ENCODE results near the gene ZNF26.

The ZNF26 gene

GRCh38 chr12:133057446-133057845 is 71.3 kb downstream of the ZNF26 start:
- DNase-seq (ENCODE audit: low read depth, low spot score) = no peak
- H3K27ac ChIP-seq = no peak overlapping the region

DNA sequence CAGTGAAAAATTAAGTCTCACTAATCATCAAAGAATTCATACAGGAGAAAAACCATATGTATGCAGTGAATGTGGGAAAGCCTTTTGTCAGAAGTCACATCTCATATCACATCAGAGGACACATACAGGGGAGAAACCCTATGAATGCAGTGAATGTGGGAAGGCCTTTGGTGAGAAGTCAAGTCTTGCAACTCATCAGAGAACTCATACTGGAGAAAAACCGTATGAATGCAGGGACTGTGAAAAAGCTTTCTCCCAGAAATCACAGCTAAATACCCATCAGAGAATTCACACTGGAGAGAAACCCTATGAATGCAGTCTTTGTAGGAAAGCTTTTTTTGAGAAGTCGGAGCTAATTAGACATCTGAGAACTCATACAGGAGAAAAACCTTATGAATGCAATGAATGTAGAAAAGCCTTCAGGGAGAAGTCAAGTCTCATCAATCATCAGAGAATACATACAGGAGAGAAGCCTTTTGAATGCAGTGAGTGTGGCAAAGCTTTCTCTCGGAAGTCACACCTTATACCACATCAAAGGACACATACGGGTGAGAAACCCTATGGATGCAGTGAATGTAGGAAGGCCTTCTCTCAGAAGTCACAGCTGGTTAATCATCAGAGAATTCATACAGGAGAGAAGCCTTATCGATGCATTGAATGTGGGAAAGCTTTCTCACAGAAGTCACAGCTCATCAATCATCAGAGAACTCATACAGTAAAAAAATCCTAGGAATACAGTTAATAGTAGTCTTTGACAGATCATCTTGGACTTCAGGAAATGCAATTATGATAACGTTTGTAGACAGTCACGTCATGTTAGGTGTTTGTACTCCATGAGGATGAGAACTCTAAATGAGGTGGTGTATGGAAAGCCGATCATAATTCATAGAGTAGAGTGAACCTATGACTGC is 72.3 kb downstream of the ZNF26 start:
- no peak overlapping the region for H3K27ac ChIP-seq
- no peak for DNase-seq (ENCODE audit: low read depth, low spot score)

- H3K27ac ChIP-seq = no peak overlapping the region
- DNase-seq (ENCODE audit: low read depth, low spot score) = no peak
Observed at GRCh38 chr12:133061954-133062353, 75.8 kb downstream of the ZNF26 start.

- no peak overlapping the region for H3K27ac ChIP-seq
- no peak for DNase-seq (ENCODE audit: low read depth, low spot score)
Observed at GRCh38 chr12:133063556-133063955, 77.4 kb downstream of the ZNF26 start.

DNA sequence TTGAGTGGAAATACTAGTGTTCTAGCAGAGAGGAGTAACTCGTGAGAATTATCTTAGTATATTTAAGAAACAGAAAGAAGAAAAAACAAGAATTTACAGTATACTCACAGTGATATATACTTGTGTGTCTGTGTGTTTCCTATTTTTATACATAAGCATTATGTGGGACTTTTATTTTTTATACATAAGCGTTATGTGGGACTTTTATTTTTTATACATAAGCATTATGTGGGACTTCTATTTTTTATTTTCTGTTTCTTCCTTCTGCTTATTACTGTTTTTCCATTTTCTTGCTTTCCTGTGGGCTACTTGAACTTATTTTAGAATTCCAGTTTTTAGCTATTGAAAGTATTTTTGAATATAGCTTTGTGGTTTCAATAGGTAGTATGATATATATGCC is 87.7 kb downstream of the ZNF26 start:
- H3K27ac ChIP-seq = no peak overlapping the region
- DNase-seq (ENCODE audit: low read depth, low spot score) = no peak

All from epithelial cell of prostate (primary cell).